Stimulated activated CD4-positive, alpha-beta T cell treated with anti-CD3 and anti-CD28 coated beads, TNF-alpha, amount 100 ng/mL, for 48 hours (primary cell): Measurements from ENCODE around the gene NTF3.

Source experiments
- DNase-seq, 3 donors: peaks; one replicate each; pipeline ENCODE4 v3.0.0-alpha.2; 2020; ENCODE audit warnings: low read depth in 3 of 3

Gene NTF3

DNA sequence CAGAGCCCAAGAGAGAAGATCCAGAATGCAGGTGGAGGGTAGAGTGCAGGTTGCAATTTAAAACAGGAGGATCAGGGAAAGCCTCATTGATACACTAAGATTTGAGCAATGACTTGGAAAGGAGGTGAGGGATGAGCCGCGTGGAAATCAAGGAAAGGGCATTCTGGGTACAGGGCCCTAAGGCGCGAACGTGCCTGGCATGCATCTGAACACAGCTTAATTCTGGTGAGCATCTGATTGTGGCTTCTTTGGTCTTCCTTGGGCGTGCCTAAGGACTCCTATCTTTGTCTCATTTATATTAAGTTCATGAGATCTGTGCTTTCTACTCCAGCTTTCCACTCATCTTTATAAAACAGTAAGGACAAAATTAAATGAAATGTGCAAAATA, 79.3 kb downstream of the NTF3 start:
- no peak for DNase-seq

DNA sequence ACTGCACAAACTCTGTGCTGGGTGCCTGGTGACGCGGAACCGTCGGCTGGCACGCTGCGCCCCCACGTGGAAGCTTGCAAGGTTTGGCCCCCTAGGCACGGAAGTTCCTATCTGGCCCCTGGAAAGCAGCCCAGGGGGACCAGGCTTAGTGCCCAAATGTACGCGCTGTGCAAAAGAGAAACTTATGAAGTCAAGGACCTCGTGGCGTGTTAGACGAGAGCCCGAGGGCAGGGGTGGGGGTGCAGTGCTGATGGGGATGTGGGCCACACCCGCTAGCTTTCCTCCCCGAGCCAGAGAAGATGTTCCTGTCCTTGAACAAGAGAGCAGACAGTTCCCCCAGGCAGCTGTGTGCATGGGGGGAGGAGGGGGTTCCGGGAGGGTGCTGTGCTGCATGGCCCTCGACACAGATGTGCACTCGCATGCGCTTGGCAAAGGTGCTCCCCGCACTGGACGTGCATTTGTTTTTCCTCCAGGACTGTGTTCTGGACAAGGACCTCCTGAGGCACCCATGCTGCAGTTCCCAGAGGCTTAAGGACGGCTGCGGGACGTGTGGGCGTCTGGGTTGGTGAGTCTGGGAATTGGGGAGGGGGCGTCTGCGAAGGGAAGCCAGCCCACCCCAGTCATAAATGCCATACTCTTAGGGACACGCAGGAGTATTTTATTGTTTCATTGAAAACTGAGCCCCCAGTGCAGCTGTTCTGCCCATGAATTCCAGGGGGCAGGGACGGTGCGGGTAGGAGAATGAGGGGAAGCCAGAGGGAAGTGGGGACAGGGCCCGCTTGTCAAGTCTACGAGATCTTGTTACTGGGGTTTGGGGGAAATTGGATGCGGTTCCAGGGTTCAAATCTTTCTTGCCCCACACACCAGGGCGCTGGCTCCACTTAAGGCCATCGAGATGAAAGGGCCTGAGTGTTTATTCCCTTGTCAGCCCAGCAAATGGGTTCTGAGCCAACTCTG, 80.0 kb downstream of the NTF3 start:
- peak in 1 of 3 donors; percentile 4 for DNase-seq

DNA sequence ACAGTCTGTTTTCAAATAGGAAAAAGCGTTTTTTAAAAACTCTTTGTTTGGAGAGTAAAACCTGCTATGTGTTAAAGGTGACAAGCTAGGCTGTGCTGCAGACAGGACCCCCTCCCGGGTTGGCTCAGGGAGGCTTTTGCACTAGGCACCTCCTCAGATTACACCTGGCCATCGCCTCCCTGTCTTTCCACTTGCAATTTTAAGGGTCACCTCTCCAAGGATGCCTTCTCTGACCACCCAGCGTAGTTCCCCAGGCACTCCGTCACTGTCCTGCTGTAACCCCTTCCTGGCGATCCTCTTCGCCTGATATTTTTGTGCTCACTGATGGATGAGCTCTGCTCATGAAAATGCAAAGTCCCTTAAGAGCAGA, 80.7 kb downstream of the NTF3 start:
- DNase-seq: no peak

GRCh38 chr12:5513406-5513805, 81.5 kb downstream of the NTF3 start:
- no peak for DNase-seq

DNA sequence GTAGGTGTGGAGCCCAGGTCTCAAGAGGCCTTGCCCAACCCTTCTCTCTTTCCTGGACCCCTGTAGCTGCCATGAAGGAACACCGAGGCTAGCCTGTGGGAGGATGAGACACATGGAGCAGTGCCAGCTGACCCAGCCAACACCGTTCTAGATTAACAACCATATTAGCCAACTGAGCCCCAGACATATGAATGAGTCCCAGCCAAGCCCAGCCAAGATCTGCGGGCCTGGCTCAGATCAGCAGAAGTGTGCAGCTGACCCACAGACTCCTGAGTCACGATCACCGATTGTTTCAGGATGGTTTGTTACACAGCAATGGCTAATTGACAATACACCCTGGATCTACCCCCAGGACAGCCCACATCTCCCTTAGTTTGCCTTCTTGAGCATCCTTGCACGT, 82.1 kb downstream of the NTF3 start:
- DNase-seq: no peak

DNA sequence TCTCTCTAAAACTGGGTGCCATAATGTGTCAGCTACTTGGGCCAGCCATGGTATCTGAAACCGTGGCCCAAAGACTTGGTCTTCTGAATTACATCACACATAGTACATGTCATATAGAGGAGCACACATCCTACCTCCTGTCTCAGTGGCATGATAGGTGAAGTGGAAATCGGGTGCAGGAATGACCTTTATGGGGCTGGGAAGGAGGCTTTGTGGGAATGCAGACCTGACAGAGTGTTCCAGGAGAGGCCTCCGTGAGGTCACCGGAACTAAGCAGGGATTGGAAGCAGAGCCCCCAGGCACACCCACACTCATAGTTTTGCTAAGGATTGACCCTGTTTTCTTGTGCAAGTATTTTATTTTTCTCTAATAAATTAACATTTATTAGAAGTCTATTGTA, 82.6 kb downstream of the NTF3 start:
- DNase-seq: no peak

DNA sequence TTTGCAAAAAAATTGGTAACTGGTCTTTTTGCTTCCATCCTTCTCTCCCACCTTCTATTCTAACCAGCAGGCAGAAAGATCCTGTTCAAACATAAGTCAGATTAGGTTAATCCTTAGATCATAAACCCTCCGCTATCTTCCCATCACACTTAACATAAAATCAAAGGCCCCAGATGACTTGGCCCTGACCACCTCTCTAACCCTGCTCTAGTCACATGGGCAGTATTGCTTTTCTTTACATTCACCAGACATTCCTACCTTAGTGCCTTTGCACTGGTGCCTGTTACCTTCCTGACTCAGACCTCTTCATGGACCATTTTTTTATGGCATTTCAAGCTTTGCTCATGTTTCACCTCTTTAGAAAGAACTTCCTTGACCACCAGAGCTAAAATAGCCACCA, 83.5 kb downstream of the NTF3 start:
- DNase-seq: no peak

- DNase-seq: no peak
These were observed 84.7 kb downstream of the NTF3 start for GRCh38 chr12:5516371-5517241.

DNA sequence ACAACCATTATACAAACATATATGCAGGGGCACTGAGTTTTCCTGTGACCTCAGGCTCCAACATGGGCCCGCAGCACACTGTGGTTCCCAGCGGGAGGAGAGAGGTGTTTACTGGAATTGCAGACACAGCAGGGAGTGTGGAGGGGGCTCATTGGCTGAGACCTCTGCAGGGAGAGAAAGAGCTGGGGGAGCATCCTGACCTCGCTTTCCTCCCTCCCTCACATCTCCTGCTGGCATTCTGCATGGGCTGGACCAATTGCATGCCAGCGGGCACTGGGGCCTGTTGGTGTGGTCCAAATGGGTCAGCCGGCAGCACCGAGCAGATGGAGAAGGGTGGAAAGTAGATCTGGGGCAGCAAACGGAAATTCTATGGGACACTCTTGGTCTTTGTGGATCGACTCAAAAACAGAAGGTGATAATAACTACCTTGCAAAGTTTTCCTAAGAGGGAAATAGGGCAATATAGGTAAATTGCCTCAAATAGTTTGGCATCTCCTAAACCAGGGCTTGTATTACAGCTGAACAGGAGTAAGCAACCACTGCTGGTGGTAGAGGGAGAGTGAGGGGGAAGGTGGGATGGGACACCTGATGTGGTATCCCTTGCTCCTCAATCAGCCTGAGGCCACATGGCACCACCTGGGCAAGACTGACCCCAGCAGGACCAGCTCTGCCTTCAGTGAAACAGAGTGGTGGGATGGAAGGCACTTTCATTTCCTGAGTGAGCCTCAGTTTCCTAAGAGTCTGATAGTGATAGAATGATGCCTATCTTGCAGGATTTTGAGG, 86.9 kb downstream of the NTF3 start:
- DNase-seq: no peak

GRCh38 chr12:5520037-5520436, 88.1 kb downstream of the NTF3 start:
- DNase-seq: no peak

DNA sequence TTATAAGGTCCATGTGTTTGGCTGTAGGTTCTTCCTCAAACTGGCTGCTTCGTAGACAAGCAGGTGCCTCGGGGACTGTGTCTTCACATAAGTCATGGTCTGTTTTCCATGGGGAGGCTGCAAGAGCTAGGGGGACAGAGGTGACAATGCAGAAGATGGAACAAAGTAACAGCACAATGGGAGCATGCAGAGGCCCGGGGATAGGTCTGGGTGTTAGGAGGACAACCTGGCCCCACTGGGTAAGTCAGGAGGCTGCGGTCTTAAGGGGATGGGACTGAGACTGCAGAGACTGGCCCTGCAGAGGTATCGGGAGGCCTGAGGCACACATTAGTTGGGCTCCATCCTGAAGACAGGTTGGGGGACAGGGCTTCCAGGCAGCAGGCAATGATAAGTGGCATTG, 88.9 kb downstream of the NTF3 start:
- DNase-seq: no peak

- DNase-seq: no peak
These were observed 89.8 kb downstream of the NTF3 start for GRCh38 chr12:5521456-5522325.

DNA sequence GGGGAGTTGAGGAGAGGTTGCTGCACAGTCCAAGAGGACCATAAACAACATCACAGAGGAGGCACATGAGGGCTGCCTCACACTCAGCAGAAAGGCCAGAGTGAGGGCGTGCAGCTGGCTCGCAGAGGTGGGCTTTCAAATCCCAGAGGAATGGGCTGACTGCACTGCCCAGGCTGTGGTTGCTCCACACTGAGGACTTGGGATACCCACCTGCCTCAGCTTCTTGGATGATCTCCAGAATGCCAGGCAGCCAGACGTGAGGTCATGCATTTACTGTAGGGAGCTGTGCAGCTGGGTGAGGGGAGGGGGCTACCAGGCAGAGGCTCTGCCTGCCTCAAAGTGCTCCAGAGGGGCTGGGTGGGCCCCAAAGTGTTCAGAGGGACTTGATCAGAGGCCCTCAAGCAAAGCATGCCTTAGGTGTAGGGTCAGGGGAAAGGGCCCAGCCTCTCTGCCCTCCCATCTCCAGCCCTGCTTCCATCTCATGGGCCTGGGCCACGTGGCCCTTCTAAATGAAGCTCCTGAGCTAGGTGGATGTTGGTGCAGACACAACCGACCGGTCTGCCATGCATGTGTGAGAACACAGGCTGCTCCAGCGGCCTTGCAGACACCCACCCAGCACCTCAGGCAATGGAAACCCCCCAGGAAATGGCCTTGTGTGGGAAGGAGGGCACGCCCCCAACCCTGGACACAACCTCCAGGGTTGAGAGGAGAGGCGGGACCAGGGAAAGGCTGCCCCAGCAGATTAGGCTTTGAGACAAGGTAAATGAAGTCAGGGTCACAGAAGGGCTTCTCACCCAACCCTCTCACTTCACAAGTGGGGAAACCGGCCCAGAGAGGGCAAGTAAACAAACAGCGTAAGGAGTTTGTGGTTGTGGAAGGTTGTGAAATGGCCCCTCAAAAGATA, 90.8 kb downstream of the NTF3 start:
- no peak for DNase-seq

DNA sequence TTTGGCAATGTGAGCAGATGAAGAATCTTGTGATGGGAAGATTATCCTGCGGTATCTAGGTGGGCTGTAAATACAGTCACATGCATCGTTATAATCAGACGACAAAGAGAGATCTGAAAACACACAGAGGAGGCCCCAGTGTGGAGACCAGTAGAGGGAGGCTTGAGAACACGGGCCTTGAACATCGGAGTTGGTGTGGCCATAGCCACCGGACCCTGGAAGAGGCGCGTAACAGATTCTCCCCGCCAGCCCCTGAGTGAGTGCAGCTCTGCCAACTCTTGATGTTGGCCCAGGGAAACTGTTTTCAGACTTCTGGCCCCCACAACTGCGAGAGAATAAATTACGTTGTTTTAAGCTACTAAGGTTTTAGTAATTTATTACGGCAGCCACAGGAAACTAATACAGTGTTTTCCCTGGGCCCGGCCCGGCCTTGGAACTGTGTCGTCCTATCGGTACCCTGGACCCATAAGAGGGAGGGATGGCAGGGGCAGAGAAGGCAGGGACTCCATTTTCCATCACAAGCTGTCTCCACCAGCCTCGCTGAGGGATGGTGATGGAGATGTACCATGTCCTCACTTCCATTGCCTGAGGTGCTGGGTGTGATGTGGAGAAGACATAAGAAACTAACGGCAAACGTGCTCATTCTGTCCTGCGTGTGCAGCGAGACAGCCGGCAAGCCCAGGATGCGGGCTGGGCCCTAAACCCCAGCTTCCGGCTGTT, 91.6 kb downstream of the NTF3 start:
- DNase-seq: no peak

DNA sequence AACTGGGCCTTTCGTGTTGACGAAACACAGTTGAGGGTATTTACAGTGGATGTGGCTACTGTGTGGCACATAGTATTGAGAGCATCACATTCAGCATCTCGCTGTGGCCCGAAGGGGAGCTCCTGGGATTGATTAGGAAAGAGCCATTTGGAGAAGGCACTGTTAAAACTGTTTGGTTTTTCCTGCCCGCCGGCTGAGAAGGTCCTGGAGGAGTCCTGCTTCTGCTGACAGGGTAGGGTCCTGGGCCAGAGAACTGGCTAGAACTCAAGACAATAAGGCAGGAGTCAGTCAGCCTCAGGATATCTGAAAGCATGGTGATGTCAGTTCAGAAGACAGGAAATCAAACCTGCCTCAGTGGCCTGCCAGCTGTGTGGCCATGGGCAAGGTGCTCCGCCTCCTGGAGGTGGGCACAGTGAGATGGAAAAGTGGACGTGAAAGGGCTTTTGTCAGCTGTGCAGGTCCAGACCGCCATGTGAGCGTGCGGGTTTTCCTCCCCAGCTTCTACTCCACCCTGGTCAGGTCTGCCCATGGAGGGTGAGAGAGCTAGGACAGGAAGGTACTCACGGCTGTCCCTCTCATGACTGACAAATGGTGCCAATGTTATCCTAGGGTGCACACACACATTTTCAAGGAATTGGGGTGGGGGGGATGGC, 92.3 kb downstream of the NTF3 start:
- no peak for DNase-seq

- DNase-seq: no peak
These were observed 93.0 kb downstream of the NTF3 start for GRCh38 chr12:5524769-5525436.

DNA sequence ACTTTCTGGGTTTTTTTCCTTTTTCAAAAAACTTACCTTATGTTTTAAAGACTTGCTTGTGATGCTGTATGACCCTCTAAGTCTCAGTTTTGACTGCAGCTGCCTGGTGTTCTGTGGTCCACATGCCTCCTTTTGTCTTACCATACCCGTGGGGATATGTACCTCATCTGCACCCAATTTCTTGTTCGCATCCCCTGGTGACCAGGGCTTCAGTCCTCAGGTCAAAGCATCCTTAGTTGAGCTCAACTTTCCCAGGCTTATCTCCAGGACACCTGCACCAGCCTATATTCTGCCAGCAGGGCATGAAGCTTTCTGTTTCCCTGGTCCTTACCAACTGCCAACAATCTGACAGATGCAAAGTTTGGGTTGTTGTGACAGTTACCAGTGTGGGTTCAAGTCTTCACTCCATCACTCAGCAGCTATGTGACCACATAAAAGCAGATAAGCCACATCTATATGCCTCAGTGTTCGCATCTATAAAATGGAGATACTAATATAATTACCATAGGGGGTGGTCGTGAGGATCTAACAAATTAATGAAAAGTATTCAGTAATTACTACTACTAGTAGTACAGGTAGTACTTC, 94.0 kb downstream of the NTF3 start:
- DNase-seq: no peak

DNA sequence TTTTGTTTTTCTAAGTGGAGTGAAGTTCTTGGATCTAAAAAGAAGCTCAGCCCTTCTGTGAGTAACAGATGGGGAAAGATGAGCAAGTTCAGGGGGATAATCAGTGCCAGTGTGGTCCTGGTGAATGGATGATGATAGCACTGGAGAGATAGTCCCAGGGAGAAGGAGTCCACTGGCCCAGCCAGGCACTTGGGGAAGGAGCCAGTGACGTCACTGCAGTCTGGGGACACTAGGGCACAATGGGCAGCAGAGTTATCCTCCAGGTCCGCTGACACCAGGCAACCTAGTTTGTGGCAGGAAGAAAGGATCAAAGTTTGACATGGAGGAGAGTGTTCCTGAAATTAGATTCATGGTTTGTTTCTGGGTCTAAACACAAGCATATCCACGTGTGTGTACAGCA, 101.5 kb downstream of the NTF3 start:
- no peak for DNase-seq
